BLaER1 treated with 17β-estradiol and CSF1 and Interleukin-3, amounts not matched to agents 10 nM and 100 nM (cell line): ENCODE measurements around the gene PTGES3.
A peak's percentile ranks its signal among the peaks of the same experiment; 100 is the strongest.

Experiments
- H3K27ac ChIP-seq, 11 experiments: shearing (Covaris generic); formaldehyde crosslinking; 2 replicates each; pipeline ENCODE4 v1.8.1; 2022
- H3K27me3 ChIP-seq, 11 experiments: shearing (Covaris generic); formaldehyde crosslinking; 2 replicates each; pipeline ENCODE4 v1.8.1; 2022
- H3K36me3 ChIP-seq, 11 experiments: shearing (Covaris generic); formaldehyde crosslinking; 2 replicates each; pipeline ENCODE4 v1.8.1; 2022
- H3K4me1 ChIP-seq, 10 experiments: shearing (Covaris generic); formaldehyde crosslinking; 2 replicates each; pipeline ENCODE4 v1.8.1; 2022
- H3K4me2 ChIP-seq, 11 experiments: shearing (Covaris generic); formaldehyde crosslinking; 2 replicates each; pipeline ENCODE4 v1.8.1; 2022
- H3K4me3 ChIP-seq, 10 experiments: shearing (Covaris generic); formaldehyde crosslinking; 2 replicates each; pipeline ENCODE4 v1.8.1; 2022
- H3K9ac ChIP-seq, 11 experiments: shearing (Covaris generic); formaldehyde crosslinking; 2 replicates each; pipeline ENCODE4 v1.8.1; 2022
- H3K9me3 ChIP-seq, 11 experiments: shearing (Covaris generic); formaldehyde crosslinking; replicated peaks in 1 of 11; 2 replicates each; pipeline ENCODE4 v1.8.1; 2022
- H4K20me1 ChIP-seq, 11 experiments: shearing (Covaris generic); formaldehyde crosslinking; 2 replicates each; pipeline ENCODE4 v1.8.1; 2022
- Cebpa-rat ChIP-seq, 11 experiments: shearing (Covaris generic); IDR thresholded peaks; 2 replicates each; pipeline ENCODE4 v1.8.1; 2022

Gene PTGES3

DNA sequence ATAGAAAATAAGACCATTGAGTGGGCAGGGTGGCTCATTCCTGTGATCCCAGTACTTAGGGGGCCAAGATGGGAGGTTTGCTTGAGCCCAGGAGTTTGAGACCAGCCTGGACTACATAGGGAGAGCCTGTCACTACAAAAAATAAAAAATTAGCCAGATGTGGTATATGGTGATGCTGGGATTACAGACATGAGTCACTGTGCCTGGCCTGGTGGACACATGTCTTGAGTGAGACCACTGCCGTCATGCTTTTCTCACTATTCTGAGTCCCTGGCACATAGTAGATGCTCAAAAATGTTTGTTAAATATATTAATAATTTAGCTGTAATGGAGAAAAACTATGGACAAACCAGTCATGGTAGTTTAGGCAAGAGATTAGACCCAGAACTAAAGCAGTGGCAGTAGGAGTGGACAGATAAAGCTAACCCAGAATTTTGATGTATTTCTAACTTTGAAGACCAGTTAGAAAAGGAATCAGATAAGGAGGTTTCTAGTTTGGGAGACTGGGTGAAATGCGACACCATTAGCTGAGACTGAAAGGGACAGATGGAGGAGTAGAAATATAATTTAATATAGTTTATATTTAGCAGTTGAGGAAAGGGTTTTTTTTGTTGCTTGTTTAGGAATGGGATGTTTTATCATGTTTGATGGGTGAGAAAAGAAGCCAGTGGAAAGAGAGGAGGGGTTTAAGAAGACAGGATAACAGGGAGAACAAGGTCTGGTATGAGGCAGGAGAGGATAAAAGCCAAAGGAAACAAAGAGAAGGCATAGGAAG is 7.4 kb upstream of the PTGES3 start:
- Histone ChIP-seq H3K27me3 (no peaks in the 10 kb centered on the region), H3K36me3 (no peaks in the 10 kb centered on the region), H3K9ac (peak overlapping the region in 6 of 11 experiments; percentile 3 to 40 (median 12); a peak in 8 of 22 replicates), H3K9me3 (peaks cover 0 to 8% (median 6%) of the 10 kb centered on the region in 11 experiments; a peak in 7 of 22 replicates), H3K4me1 (peaks cover 18 to 49% (median 36%) of the 10 kb centered on the region in 10 experiments), H3K27ac (peak overlapping the region in 9 of 11 experiments; percentile 16 to 99 (median 50); a peak in 17 of 22 replicates), H3K4me3 (no peak overlapping the region), H4K20me1 (no peaks in the 10 kb centered on the region), H3K4me2 (peak overlapping the region in 4 of 11 experiments; percentile 11 to 25 (median 18); a peak in 3 of 22 replicates)
- no peak for TF ChIP-seq Cebpa-rat (IDR thresholded peaks at IDR 0.05)

DNA sequence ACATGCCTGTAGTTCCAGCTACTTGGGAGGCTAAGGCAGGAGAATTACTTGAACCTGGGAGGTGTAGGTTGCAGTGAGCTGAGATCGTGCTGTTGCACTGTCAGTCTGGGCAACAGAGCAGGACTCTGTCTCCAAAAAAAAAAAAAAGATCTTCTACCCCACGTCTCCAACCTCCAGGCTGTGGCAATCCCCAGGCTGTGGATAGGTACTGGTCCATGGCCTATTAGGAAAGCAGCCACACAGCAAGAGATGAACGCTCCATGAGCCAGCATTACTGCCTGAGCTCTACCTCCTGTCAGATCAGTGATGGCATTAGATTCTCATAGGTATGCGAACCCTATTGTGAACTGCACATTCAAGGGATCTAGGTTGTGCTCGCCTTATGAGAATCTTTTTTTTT is 6.1 kb upstream of the PTGES3 start:
- Histone ChIP-seq H3K4me1 (peaks cover 17 to 49% (median 30%) of the 10 kb centered on the region in 10 experiments), H3K27ac (peak overlapping the region in 2 of 11 experiments; percentile 18 to 35; a peak in 3 of 22 replicates), H4K20me1 (no peaks in the 10 kb centered on the region), H3K9ac (no peak overlapping the region), H3K4me2 (no peak overlapping the region), H3K27me3 (no peaks in the 10 kb centered on the region), H3K4me3 (no peak overlapping the region), H3K9me3 (peaks cover 0 to 8% (median under 1%) of the 10 kb centered on the region in 11 experiments; a peak in 5 of 22 replicates), H3K36me3 (no peaks in the 10 kb centered on the region)
- no peak for TF ChIP-seq Cebpa-rat (IDR thresholded peaks at IDR 0.05)

DNA sequence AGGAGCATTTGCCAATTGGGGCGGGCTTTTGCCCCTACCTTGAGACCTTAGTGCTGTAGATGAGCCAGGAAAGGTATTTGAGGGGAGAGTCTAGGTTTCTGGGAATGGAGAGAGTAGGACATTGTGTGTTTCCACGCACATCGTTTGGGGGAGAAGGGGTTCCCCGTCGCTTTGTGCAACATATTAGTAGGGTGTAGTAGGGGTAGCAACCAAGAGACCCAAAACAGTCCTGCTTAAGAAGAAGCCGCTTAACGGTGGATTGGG is 694 bp upstream of the PTGES3 start:
- peak overlapping the region; percentile 88 to 99 (median 97) for H3K27ac ChIP-seq
- H3K4me1 ChIP-seq: peaks cover 15 to 25% (median 18%) of the 10 kb centered on the region in 10 experiments
- H3K4me3 ChIP-seq: peak overlapping the region; percentile 49 to 100 (median 67)
- TF ChIP-seq Cebpa-rat (IDR thresholded peaks at IDR 0.05): no peak
- H3K27me3 ChIP-seq: no peaks in the 10 kb centered on the region
- H4K20me1 ChIP-seq: peaks cover 28 to 40% (median 37%) of the 10 kb centered on the region in 11 experiments
- peaks cover 0 to 8% (median 0%) of the 10 kb centered on the region in 11 experiments; a peak in 2 of 22 replicates for H3K9me3 ChIP-seq
- peak overlapping the region; percentile 95 to 100 (median 98) for H3K9ac ChIP-seq
- H3K4me2 ChIP-seq: peak overlapping the region; percentile 76 to 97 (median 89)
- peaks cover 0 to 32% (median 25%) of the 10 kb centered on the region in 11 experiments; a peak in 15 of 22 replicates for H3K36me3 ChIP-seq

- H3K36me3 ChIP-seq: peaks cover 0 to 45% (median 35%) of the 10 kb centered on the region in 11 experiments; a peak in 18 of 22 replicates
- peak overlapping the region; percentile 95 to 100 (median 98) for H3K9ac ChIP-seq
- peak overlapping the region; percentile 76 to 100 (median 97) for H3K4me3 ChIP-seq
- H3K4me1 ChIP-seq: peaks cover 26 to 38% (median 31%) of the 10 kb centered on the region in 10 experiments
- H4K20me1 ChIP-seq: peaks cover 41 to 53% (median 50%) of the 10 kb centered on the region in 11 experiments
- peaks cover 0 to 8% (median 0%) of the 10 kb centered on the region in 11 experiments; a peak in 2 of 22 replicates for H3K9me3 ChIP-seq
- no peak for TF ChIP-seq Cebpa-rat (IDR thresholded peaks at IDR 0.05)
- peak overlapping the region; percentile 89 to 99 (median 97) for H3K27ac ChIP-seq
- peak overlapping the region; percentile 71 to 99 (median 88) for H3K4me2 ChIP-seq
- H3K27me3 ChIP-seq: no peaks in the 10 kb centered on the region
Observed at GRCh38 chr12:56687223-56688128, 608 bp downstream of the PTGES3 start.

DNA sequence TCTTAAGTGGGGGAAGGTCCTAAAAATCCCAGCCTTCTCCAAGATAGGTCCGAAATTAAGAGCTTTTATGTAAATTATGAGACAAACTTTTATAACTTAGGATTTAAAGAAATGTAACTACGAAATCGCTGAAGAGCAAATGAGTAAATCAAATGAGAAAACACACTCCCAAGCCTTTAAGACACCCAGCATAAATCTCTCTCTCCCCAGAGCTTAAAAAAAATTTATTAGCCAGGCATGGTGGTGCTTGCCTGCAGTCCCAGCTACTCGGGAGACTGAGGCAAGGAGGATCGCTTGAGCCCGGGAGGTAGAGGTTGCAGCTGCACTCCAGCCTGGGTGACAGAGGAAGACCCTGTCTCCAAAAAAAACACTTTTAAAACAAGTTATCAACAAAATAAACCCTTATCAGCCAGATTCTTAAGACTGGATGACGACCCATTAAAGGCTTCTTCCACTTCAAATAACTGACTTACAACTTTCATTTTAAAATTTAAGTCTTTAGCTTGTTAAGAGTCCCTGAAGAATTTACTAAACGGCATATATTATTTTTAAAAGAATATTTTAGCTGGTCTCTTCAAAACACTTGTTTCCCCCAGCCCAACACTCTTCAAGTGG is 3.2 kb downstream of the PTGES3 start:
- Histone ChIP-seq H3K4me3 (peak overlapping the region; percentile 76 to 100 (median 97)), H3K4me2 (peak overlapping the region; percentile 71 to 99 (median 88)), H3K27ac (peak overlapping the region; percentile 66 to 99 (median 97)), H3K36me3 (peaks cover 12 to 71% (median 61%) of the 10 kb centered on the region in 11 experiments), H3K27me3 (no peaks in the 10 kb centered on the region), H3K9ac (peak overlapping the region; percentile 95 to 100 (median 98)), H4K20me1 (peaks cover 67 to 79% (median 77%) of the 10 kb centered on the region in 11 experiments), H3K4me1 (peaks cover 37 to 59% (median 47%) of the 10 kb centered on the region in 10 experiments), H3K9me3 (peaks cover 0 to 7% (median 0%) of the 10 kb centered on the region in 11 experiments; a peak in 2 of 22 replicates)
- TF ChIP-seq Cebpa-rat (IDR thresholded peaks at IDR 0.05): no peak

GRCh38 chr12:56682323-56682722 is 5.8 kb downstream of the PTGES3 start:
- H3K27me3 ChIP-seq: no peaks in the 10 kb centered on the region
- H3K4me3 ChIP-seq: peak overlapping the region in 4 of 10 experiments; percentile 6 to 100 (median 56); a peak in 3 of 20 replicates
- peaks cover 28 to 73% (median 48%) of the 10 kb centered on the region in 10 experiments for H3K4me1 ChIP-seq
- H3K36me3 ChIP-seq: peaks cover 33 to 96% (median 85%) of the 10 kb centered on the region in 11 experiments
- no peaks in the 10 kb centered on the region for H3K9me3 ChIP-seq
- TF ChIP-seq Cebpa-rat (IDR thresholded peaks at IDR 0.05): no peak
- peak overlapping the region in 8 of 11 experiments; percentile 11 to 100 (median 98); a peak in 7 of 22 replicates for H3K9ac ChIP-seq
- H4K20me1 ChIP-seq: peaks cover 92 to 100% (median 100%) of the 10 kb centered on the region in 11 experiments
- H3K27ac ChIP-seq: peak overlapping the region in 3 of 11 experiments; percentile 15 to 99 (median 97); a peak in 3 of 22 replicates
- H3K4me2 ChIP-seq: peak overlapping the region; percentile 71 to 99 (median 88)

- no peak for TF ChIP-seq Cebpa-rat (IDR thresholded peaks at IDR 0.05)
- H3K27ac ChIP-seq: peak overlapping the region in 2 of 11 experiments; percentile 16 to 27; a peak in 1 of 22 replicates
- H3K36me3 ChIP-seq: peaks cover 33 to 96% (median 86%) of the 10 kb centered on the region in 11 experiments
- H3K4me2 ChIP-seq: peak overlapping the region in 7 of 11 experiments; percentile 13 to 81 (median 29); a peak in 7 of 22 replicates
- H3K9ac ChIP-seq: peak overlapping the region in 3 of 11 experiments; percentile 6 to 41 (median 21); a peak in 1 of 22 replicates
- peaks cover 27 to 79% (median 51%) of the 10 kb centered on the region in 10 experiments for H3K4me1 ChIP-seq
- H3K9me3 ChIP-seq: no peaks in the 10 kb centered on the region
- no peak overlapping the region for H3K4me3 ChIP-seq
- H3K27me3 ChIP-seq: no peaks in the 10 kb centered on the region
- H4K20me1 ChIP-seq: peaks cover 100% of the 10 kb centered on the region in 11 experiments
Observed at GRCh38 chr12:56679883-56680575, 8.1 kb downstream of the PTGES3 start.
